ENCODE data around the gene PRKCE.
"Not testable (repeated sequence)": the region's sequence is repeated elsewhere in the genome, so short reads cannot be mapped to it uniquely, and the experiment has no call there.

PRKCE gene

DNA sequence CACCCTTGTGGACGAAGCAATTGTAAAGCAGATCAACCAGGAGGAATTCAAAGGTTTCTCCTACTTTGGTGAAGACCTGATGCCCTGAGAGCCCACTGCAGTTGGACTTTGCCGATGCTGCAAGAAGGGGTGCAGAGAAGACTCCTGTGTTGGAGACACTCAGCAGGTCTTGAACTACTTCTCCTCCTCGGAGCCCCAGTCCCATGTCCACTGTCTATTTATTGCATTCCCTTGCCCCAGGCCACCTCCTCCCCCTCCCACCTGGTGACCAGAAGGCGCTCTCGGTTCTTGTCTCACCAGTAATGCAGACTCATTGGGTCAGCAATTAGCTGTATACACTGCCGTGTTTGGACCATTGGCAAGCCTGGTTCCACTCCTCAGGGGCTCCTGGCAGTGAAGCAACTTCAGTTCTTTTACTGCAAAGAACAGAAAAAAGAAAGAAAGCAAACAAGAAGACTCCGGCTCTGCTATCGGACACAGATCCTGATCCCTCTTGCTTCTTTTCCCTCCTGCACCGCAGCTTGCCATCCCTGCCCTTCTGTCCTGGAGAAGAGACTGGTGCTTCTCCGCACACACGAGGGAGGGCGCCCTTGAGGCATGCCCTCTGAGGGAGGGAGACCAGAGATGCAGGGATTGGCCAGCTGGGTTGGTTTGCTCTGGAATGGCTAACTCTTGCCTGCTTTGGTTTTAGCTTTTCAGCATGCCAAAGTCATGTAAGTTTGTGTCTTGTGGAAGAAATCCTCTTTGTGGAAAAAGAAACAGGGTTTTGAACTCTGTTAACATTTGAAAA lies 533.5 kb downstream of the PRKCE start:
- no peak for DNase-seq

DNA sequence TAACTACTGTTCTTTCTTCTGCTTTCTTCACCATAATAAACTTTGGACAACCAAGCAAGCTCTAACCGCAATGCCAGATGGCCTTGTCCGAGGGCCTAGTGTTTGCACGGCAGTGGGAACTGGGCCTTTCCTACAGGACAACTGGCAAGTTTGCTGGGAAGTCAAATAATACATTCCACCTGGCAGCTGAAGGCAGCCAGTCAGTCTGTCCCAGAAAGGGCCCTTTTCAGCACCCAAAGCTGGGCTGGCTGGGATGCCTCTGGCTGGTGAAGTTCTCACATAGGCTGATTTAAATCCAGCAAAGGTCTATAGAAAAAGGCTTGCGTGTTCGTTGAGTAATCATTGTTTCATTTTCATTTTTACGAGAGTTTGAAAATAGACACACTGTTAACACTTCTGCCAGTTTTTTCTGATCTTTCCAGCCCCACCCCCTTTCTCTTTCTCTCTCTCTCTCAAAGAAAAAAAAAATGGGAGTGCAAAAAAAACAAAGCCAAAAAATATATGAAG lies 535.7 kb downstream of the PRKCE start:
- DNase-seq: peak in 1 of 2 experiments; percentile 24

DNA sequence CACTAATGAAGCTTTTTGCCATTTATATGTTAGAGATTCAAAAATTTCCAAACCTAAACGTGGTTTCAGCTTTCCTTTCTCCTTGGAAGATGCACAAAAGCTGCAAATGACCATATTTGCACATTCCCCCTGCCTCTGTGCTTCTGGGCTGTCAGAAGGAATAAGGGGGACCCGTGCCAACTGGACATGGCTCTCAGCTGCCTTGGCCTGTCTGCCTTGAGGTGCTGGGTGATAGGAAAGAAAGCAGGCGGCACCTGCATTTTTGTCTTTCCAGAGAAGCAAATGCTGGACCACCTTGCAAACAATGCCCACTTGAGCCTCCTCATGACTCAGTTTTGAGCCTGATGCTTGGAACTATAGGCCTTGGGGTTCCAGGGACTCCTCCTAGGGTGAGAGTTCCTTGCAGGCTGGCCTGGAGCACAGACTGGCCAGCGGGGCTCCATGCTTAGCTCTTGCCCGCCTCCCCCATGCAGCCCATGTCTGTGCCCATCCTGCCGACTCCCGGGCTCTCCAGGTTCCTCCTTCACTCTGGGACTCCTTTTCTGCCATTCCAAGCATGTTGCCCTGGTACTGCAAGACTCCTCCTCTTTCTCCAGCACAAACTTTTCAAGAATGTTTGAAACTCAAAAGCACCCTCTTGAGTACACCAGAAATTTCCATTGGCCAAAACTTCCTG lies 536.7 kb downstream of the PRKCE start:
- no peak for DNase-seq

DNA sequence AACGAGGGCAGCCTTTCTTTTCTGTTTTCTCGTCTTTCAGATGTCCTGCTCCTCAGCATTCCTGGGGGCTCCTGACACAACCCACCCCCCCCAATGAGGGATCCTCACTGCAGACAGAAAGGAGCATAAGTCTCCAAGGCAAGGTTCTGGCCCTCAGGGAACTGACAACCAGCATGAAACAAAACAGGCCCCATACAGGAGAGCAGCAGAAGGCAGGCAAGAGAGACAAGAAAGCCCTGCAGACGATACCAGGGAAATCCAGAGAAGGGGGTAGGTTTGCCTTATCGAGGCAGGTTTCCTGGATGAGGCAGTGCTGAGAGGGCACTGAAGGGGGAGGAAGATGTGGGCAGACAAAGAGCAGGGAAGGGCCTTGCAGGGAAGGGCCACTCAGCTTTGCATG lies 541.9 kb downstream of the PRKCE start:
- DNase-seq: no peak

DNA sequence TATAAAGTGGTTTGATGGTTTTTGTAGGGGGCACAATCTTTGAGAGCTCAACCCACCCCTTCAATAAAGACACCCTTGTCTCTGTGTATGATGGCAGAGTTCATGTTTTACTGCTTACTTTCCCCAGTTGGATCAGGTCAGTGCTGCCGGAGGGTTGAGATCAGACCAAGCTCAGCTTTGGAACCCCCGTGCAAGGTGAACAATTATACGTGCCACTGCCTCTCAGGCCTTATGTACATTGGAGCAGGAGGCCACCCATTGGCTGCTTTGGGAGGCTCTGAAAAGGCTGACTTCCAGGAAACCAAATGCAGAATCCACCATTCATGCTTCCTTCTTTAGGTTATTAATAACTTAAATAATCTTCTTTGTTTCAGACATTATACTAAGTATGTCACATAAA lies 542.4 kb downstream of the PRKCE start:
- no peak for DNase-seq

DNA sequence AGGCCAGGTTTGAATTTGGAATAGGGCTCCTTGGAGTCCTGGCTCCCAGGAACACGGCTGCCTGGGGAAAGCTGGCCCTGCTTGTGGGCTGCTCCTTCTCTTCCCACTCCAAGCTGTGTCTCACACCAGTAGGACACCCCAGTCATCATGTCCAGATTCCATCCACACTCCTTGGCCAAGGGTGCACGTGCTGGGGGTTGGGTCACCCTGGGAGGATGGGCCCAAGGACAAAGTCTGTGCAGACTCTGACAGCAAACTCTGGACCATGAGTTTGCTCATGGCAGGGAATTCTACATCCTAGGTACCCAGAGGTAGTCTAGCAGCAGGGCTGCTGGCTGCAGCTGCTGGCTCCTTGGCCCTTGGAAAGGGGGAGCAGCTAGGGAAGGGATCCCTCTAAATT lies 543.4 kb downstream of the PRKCE start:
- DNase-seq: no peak

DNA sequence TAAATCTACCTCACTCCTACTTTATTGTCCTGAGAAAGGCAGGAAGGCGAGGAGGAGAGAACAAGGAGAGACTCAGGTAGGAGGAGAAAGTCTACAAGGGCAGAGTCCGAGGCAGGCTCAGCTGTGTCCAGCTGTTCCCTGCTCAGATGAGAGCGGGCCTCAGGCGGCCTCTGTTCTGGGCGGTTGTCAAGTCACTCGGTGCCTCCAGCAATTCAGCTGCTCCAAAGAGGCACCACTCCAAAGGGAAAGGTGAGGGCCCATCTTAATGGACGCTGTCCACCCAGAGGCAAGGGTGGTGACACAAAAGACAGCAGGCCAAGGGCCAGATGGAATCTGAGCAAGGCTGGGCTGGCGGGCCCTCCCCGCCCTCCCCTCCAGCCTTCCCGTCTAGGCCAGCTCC lies 544.3 kb downstream of the PRKCE start:
- no peak for DNase-seq

DNA sequence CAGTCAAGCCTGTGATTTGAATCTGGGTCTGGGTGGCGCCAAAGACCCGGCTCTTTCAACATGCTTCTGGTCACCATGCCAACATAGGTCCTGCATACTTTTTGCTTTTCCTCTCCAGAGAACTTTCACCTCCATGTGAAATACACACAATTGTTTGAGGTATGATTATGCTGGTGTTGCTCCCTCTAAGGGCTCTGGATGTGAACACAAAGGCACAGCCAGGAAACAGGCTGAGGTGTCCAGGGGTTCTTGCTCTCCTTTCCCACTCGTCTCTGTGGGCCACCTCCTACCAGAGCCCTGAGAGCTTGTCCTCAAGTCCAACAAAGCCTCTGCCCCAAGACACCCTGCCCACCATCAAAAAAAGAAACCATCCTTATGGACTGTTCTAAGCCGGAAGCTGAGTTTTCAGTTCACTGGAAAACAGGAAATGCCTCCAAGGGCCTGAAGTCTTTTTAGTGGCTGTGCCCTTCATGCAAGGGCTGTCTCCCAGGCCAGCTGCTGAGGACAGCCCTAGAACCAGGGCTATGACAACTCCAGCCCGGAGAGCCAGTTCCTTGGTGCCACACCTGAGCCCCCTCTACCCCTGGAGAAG lies 545.5 kb downstream of the PRKCE start:
- DNase-seq: no peak

DNA sequence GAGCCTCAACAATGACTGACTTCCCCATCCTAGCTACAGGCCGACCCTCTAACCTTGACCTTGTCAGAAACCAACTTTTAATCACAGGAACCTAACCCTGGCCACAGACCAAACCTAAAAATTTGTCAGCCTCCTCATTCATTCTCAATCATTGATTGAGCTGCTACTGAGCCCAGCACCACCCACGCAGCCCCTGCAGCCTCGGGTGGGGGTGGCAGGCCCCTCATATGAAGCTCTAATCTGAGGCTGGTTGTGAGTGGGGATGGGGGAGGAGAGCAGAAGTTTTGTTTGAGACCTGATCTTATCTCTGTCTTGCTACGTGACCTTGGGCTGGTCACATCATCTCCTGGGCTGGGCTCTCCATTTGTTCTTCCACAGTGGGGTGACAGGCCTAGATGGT lies 546.2 kb downstream of the PRKCE start:
- DNase-seq: no peak

DNA sequence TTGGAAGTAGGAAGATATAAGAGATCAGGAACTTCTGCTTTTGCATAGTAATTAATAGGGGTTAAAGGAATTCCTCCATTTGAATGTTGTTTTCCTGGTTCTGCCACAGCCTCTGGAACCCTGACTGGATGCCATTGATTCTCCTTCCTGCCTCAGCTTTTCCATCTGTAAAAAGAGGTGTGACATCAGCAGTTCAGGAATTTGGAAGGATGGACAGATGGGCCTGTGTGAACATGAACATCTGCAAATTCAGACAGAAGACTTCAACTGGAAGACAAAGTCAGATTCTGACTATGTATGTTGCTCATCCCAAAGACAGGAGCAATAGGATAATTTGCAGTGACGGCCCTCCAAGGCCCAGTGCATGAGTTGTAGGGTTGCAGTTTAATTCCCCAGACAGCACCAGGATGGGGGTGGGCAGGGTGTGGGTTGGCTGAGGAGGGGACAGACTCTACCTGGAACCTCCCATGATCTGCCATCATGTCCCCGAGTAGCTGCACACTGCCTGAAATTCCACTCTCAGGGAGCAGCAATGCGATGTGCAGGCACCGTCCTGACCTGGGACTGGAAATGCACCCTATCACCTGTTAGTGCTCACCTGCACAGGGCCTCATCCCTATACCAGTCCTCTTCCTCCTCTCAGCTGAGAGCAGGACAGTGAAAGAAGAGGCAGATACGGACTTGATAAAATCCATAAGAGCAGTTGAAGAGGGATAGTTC lies 546.8 kb downstream of the PRKCE start:
- DNase-seq: no peak

DNA sequence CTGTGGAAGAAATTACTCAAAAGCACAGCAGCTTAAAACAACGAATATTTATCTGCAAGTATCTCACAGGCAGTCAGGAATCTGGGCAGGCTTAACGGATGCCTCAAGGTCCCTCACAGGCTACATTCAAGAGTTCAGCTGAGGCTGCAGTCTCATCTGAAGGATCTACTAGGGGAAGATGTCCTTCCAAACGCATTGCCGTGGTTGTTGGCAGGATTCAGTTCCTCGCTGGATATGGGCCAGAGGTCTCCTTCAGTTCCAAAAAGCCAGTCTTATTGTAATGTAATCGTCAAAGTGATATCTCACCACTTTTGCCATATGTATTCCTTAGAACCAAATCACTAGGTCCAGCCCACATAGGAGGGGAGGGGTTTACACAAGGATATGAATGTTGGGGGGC lies 547.5 kb downstream of the PRKCE start:
- no peak for DNase-seq

DNA sequence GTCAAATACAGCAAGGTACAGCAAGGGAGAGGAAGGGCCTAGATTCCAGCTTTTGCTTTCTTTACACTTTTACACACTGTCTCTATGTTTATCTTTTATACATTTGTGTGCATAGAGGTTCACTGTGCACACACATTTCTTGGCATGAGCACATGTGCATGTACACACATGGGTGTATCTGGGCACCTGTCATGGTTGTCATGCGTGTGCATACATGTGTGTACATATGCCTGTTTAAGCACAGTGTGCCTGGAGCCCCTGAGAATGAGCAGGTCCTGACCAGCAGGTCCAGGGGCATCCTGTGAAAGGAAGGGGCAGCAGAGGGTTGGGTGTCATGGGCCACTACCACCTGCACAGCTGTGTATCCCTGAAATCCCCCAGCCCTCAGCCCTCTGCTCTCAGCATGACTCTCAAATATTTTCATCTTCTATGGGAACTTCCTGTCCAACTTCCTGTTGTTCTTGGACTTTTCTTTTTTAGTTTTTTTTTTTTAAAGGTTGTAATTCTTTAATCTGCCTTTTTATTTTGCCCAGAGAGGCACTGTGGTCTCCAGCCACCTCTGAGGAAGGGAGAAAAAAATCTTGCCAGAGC lies 548.7 kb downstream of the PRKCE start:
- DNase-seq: no peak

DNA sequence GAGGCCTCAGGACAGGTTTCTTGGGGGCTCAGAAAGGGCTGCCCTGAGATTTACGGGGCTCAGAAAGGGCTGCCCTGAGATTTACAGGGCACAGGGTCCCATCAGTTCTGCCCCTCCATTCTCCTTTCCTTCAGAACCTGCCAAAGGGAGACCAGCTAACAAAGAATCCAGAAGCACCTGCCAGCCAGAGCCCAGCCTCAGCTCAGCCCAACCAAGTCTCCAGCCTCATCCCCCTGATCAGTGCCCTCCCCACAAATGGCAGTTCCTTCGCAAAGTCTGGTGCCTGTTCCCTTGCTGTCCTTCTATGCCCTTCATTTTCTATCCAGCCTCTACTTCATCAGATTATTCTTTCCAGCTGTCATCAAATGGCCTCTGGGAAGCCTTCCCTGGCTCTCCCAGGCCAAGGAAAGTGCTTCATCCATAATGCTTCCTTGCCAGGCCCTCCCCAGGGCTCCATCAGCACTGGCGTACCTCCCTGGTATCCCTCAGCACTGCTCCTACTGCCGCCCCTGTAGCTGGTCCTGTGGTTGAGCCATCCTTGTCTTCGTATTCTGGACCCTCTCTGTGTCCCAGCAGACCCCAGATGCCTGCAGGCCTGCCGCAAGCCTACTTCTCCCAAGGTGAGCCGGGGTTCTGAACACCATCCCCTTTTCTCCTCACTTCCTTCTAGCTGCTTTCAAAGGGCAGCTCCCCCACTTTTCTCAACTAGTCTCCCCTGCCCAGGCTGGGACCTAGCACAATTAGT lies 549.6 kb downstream of the PRKCE start:
- no peak for DNase-seq

DNA sequence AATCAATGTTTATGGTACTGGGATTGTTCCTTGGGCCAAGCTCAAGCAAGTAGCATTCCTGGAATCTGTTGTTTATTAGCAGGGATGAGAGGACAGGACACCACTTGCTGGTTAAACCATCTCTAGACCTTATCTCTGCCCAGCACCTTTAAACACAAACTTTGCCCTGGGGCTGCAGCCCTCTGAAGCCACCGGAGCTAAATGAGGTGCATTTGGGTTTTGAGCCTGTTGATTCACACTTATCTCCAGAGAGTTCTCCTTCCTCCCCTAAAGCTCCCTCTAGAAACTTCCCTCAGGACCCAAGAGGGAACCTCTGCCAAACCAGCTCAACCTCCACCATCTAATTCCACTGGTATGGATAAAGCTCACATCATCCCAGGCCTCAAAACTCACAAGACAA lies 551.0 kb downstream of the PRKCE start:
- no peak for DNase-seq

DNA sequence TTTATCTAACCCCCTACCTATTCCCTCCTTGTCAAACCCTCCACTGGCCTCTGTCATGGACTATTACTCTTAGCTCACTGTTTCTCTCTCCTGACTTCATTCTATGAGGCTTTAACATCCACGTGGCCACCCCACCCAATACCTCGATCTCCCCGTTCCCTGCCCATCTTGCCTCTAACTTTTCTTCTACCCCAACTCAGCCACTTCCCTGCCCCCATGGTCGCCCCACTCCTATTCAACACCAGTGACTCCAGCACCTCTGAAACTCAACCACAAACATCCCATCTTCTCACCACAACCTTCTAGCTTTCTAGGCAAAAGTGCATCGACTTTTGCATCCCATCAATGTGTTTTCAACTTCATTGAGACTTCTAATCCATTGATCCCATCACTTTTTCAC lies 551.5 kb downstream of the PRKCE start:
- DNase-seq: no peak

DNA sequence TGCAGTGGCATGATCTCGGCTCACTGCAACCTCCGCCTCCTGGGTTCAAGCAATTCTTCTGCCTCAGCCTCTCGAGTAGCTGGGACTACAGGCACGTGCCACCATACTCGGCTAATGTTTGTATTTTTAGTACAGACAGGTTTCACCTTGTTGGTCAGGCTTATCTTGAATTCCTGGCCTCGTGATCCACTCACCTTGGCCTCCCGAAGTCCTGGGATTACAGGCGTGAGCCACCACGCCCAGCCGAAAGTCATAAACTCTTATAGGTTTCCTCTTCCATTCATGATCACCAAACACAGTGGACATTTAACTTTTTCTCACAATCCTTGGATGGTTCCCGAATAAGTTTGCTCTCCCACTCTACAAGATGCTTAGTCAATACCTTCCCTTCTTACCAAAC lies 552.2 kb downstream of the PRKCE start:
- DNase-seq: not testable (repeated sequence)

DNA sequence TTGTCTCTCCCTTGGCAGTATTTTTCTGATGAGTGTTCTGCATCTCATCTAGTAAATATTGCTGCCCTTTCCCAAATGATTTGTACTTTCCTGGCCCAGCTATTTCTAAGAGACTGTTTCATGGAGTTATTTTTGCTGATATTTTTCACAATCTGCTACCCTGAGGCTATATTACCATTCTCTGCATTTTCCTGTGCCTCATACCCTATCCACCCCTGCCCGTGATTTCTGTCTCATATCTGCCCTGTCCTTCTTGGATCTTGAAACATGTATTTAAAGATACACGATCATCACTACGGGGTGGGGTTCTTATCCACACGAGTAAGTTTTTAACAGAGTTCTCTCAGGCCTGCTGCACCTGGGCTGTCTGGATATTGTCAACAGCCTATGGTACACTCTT lies 556.1 kb downstream of the PRKCE start:
- DNase-seq: no peak

DNA sequence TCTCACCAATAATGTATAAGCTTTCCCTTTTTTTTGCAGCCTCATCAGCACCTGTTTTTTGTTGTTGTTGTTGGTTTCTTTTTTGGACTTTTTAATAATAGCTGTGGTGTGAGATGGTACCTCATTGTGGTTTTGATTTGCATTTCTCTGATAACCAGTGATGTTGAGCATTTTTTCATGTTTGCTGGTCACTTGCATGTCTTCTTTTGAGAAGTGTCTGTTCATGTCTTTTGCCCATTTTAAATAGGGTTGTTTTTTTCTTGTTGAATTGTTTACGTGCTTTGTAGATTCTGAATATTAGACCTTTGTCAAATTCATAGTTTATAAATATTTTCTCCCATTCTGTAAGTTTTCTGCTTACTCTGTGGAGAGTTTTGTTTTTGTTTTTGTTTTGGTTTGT lies 557.3 kb downstream of the PRKCE start:
- no peak for DNase-seq

DNA sequence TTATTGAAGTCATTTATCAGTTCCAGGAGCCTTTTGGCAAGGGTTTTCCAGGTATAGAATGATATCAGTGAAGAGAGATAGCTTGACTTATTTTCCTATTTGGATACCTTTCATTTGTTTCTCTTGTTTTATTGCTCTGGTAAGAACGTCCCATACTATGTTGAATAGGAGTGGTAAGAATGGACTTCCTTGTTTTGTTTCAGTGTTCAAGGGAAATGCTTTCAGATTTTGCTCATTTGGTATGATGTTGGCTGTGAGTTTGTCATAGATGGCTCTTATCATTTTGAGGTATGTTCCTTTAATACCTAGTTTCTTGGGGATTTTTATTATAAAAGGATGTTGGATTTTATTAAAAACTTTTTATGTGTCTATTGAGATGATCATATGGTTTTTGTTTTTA lies 558.6 kb downstream of the PRKCE start:
- DNase-seq: no peak

DNA sequence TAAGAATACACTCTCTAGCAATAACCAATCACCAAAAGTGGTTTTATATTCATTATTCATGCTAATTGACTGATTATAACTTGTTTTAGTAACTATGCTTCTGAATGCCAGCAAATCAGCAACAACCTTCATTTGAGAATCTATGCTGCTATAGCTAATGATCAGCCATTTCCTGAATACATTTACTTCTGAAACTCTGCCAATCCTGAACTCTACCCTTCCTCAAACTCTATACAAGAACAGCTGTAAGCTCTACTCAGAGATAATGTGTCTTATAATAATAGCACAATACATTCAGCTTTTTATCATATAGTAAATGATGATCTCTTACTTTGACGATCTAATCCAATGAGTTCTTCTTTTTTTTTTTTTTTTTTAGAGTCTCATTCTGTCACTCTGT lies 560.0 kb downstream of the PRKCE start:
- DNase-seq: no peak

DNA sequence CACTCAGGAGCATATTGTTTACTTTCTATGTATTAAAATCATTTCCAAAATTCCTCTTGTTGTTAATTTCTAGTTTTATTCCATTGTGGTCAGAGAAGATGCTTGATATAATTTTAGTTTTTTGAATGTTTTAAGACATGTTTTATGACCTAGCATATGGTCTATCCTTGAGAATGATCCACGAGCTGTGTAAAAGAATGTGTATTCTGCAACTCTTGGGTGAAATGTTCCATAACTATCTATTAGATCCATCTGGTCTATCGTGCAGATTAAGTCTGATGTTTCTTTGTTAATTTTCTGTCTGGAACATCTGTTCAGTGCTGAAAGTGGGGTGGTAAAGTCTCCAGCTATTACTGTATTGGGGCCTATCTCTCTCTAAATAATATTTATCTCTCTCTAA lies 562.4 kb downstream of the PRKCE start:
- no peak for DNase-seq

DNA sequence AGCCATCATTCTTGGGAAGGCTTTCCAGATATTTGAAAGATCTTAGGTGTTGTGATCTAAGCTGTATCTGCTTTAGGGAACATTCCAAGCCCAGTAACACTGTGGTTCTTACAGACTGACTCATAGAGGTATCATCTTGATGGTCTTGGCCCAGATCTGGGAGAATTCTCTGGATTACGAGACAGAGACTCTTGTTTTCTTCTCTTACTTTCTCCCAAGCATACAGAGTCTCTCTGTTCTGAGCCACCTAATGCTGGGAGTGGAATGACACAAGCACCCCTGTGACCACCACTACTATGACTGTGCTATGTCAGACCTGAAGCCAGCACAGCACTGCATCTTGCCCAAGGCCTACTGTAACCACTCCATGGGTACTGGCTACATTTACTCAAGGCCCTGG lies 564.7 kb downstream of the PRKCE start:
- no peak for DNase-seq
